CD4-positive, CD25-positive, alpha-beta regulatory T cell (primary cell): ENCODE measurements around the gene HPS1. TPM values are rescaled to one million over a fixed set of nuclear protein-coding genes. Genes with fewer than 3 reads are reported as not detected.

Experiments used
- ATAC-seq, 2 donors: fragments of 150-1000 bp; cut with Tn5 transposase; one replicate each; pipeline ENCODE4 v1.10.0; 2021; ENCODE audit warnings: low read depth in 2 of 2, moderate number of reproducible peaks in 2 of 2, moderate library complexity in 1 of 2
- DNase-seq, 3 donors: peaks; one replicate each; pipeline versions ENCODE4 v3.0.0 to v3.0.0-alpha.2; 2012 to 2022; ENCODE audit warnings: mixed read lengths in 1 of 3
- H3K27ac ChIP-seq: one replicate; pipeline ENCODE4 v1.7.0; 2013; ENCODE audit warnings: mild to moderate bottlenecking, low read length; ENCODE audit not compliant: insufficient read depth, poor library complexity, severe bottlenecking
- H3K27me3 ChIP-seq: one replicate; pipeline ENCODE4 v1.7.0; 2013; ENCODE audit warnings: low read length; ENCODE audit not compliant: control insufficient read depth, insufficient read depth
- H3K36me3 ChIP-seq: one replicate; pipeline ENCODE4 v1.7.0; 2013; ENCODE audit warnings: mild to moderate bottlenecking, low read length, moderate library complexity; ENCODE audit not compliant: control insufficient read depth, insufficient read depth
- H3K4me1 ChIP-seq: 2 replicates; pipeline ENCODE4 v1.7.0; 2013; ENCODE audit warnings: mild to moderate bottlenecking, low read length; ENCODE audit not compliant: insufficient read depth, control insufficient read depth, poor library complexity, severe bottlenecking
- H3K4me3 ChIP-seq: one replicate; pipeline ENCODE4 v1.7.0; 2013; ENCODE audit warnings: low read depth, mild to moderate bottlenecking, low read length, moderate library complexity
- H3K9me3 ChIP-seq, 2 experiments: 1 replicate in 1 of 2; 2 replicates in 1 of 2; pipeline ENCODE4 v1.7.0; 2013; ENCODE audit warnings: low read length in 2 of 2, mild to moderate bottlenecking in 1 of 2, moderate library complexity in 1 of 2; ENCODE audit not compliant: control insufficient read depth in 2 of 2
- H3K27ac Mint-ChIP-seq, 3 donors: one replicate each; pipeline ENCODE4 v1.8.0; 2020 to 2022; ENCODE audit warnings: mild to moderate bottlenecking in 3 of 3, mixed read lengths in 3 of 3, moderate library complexity in 2 of 3
- H3K27me3 Mint-ChIP-seq: one replicate; pipeline ENCODE4 v1.8.0; 2022; ENCODE audit warnings: mild to moderate bottlenecking, mixed read lengths
- H3K36me3 Mint-ChIP-seq: one replicate; pipeline ENCODE4 v1.8.0; 2020; ENCODE audit warnings: mixed read lengths
- H3K4me1 Mint-ChIP-seq, 4 donors: one replicate each; pipeline ENCODE4 v1.8.0; 2020 to 2022; ENCODE audit warnings: mixed read lengths in 4 of 4, mild to moderate bottlenecking in 1 of 4
- H3K4me3 Mint-ChIP-seq, 4 donors: one replicate each; pipeline ENCODE4 v1.8.0; 2020 to 2022; ENCODE audit warnings: mild to moderate bottlenecking in 4 of 4, mixed read lengths in 4 of 4, moderate library complexity in 3 of 4
- H3K9me3 Mint-ChIP-seq, 7 donors: one replicate each; pipeline ENCODE4 v1.8.0; 2020 to 2022; ENCODE audit warnings: mixed read lengths in 7 of 7, mild to moderate bottlenecking in 3 of 7, moderate library complexity in 2 of 7
- polyA plus RNA-seq, 4 donors: library from polyadenylated mRNA; unstranded; fragments of 300-500 nt; fragmentation: Illumina TruSeq; gene quantifications; one replicate each; pipeline ENCODE4 v1.2.3, GENCODE V29; 2021
- total RNA-seq: library from RNA; stranded (reverse); gene quantifications from one replicate; pipeline ENCODE4 v1.2.3, GENCODE V29; 2022

Gene HPS1
- total and polyA plus RNA-seq, 5 donors from 2014 or later = 65.2 to 88.5 (median 76.7) TPM

DNA sequence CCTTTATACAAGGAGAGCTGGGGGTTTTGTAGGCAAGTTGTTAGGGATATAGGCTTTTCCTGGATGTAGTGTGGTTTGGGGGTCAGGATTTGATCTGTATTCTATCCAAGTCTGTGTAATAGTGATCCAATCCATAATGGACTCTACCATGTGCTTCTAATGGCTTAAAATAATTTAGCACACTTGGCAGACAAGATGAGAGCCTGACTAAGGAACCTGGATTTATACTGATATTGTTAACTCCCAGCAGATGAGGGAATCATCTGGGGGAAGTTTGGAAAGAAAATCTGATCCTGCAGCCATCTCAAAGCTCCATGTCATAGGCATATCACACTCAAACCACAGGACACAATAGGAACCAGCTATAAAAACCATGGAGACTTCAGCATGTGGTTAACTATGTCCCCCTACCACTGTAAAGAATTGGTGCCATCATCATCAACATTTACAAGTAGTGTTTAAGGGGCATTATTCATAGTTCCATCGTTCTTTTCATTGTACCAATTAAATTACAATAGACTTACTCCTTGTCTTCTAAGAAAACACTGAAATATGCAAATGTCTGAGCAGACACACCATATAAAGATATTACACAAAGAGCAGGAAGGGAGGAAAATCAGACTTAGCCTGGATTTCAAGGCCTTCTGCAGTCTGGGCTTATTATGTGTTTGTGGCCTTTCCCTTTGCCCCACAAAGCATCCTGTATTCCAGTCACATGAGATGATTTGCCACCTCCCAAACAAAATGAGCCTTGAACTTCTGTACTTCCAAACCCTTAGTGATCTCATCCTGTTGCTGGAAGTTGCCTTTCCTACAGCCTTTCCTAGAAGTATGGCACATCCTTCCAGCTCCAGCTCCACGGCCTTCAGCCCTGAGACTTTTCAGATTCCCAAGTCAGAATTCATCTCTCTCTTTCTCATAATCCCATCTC is 22.5 kb upstream of the HPS1 start:
- Mint-ChIP-seq H3K9me3 (peaks cover 0 to 2% (median 0%) of the 10 kb centered on the region in 7 donors), H3K27ac (peak overlapping the region in 1 of 3 donors; percentile 44)
- DNase-seq = no peak

DNA sequence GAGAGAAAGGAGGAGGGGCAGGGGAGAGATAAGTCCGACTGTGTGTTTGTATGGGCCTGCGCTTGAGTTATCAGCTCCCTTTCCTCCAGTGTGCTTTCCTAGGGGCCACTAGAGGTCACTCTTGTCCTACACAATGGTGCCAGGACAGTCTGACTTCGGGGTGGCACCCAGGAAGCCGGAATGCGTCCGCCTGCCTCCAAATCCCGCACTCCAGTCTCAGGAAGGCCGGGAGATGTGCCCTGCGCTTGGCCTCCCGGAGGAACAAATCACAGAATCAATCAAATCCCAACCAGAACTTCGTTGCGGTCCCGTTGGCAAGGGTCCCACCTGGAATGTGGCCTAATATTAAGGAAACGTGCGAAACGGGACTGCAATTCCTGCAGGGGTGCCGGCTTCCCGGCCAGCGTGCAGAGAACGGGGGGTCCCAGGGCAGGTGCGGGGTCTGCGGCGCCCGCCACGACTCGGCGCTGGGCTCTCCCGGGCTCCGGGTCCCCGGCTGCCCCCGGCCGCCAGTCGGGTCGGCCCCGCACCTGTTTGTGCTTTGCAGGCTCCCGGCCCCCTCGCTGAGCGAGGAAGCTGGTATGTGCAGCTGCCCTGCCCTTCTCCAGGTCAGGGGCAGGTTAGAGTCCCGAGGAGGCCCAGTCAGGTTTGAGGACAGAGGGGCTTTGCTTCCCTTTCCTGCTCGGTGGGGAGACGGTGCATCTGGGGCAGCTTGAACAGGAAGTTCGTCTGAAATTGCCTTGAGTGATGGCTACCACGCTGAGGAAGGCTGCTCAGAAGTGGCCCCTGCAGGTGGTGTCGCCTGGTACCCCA is 21.0 kb upstream of the HPS1 start:
- H3K4me1 Mint-ChIP-seq = peaks cover 0 to 11% (median 3%) of the 10 kb centered on the region in 4 donors
- no peaks in the 10 kb centered on the region for H3K36me3 Mint-ChIP-seq
- Histone ChIP-seq H3K4me3 (peak overlapping the region; percentile 76), H3K9me3 (no peaks in the 10 kb centered on the region), H3K36me3 (no peaks in the 10 kb centered on the region), H3K27me3 (no peaks in the 10 kb centered on the region), H3K27ac (no peak overlapping the region), H3K4me1 (peaks cover 9% of the 10 kb centered on the region)
- DNase-seq (peak; percentile 45 to 85 (median 65)), ATAC-seq (peak; percentile 92 to 93)
- peaks cover 10% of the 10 kb centered on the region for H3K27me3 Mint-ChIP-seq
- peak overlapping the region in 2 of 3 donors; percentile 93 to 95 for H3K27ac Mint-ChIP-seq
- H3K4me3 Mint-ChIP-seq = peak overlapping the region; percentile 75 to 98 (median 96)
- H3K9me3 Mint-ChIP-seq = peaks cover 0 to 2% (median 0%) of the 10 kb centered on the region in 7 donors

More for the DNA sequence above, 22.5 kb upstream of the HPS1 start:
- no peaks in the 10 kb centered on the region for H3K27me3 ChIP-seq
- Mint-ChIP-seq H3K27me3 (peaks cover 23% of the 10 kb centered on the region), H3K4me1 (peaks cover 0 to 11% (median 4%) of the 10 kb centered on the region in 4 donors), H3K4me3 (peak overlapping the region in 3 of 4 donors; percentile 2 to 80 (median 43)), H3K36me3 (no peaks in the 10 kb centered on the region)
- no peaks in the 10 kb centered on the region for H3K36me3 ChIP-seq
- no peak overlapping the region for H3K4me3 ChIP-seq
- no peak overlapping the region for H3K27ac ChIP-seq
- H3K4me1 ChIP-seq = peaks cover 9% of the 10 kb centered on the region
- H3K9me3 ChIP-seq = no peaks in the 10 kb centered on the region
- ATAC-seq = no peak

DNA sequence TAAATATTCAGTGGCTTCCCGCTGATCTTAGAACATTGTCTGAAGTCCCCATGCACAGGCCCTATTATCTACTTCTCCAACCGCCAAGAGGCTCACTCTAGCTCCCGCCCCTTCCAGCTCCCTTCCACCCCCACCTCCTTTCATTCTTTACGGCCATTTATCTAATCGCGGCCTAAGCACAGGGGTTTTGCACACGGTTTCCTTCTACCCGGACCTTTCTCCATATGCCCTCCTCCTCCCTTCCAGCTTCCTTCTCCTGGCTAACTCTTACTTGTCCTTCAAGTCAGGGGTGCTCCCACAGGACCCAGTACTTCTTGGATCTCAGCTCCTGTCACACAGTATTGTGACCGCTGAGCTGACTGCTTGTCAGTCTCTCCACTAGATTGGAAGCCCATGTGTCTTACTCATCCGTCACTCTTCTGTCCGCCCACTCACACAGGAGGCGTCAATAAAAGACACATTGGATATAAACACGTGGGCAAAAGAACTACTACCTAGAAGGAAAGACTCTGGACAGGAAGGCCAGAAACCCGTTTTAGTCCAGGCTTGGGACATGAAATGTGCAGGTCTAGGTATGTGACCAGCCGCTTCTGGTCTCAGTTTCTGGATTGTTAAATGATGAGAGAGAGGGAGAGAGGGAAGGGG is 20.2 kb upstream of the HPS1 start:
- peaks cover 0 to 2% (median 0%) of the 10 kb centered on the region in 7 donors for H3K9me3 Mint-ChIP-seq
- ATAC-seq (no peak), DNase-seq (peak in 1 of 3 donors; percentile 9)
- no peaks in the 10 kb centered on the region for H3K9me3 ChIP-seq
- no peak overlapping the region for H3K27ac ChIP-seq
- peaks cover 9% of the 10 kb centered on the region for H3K4me1 ChIP-seq
- H3K4me1 Mint-ChIP-seq = peaks cover 0 to 11% (median 3%) of the 10 kb centered on the region in 4 donors
- H3K36me3 Mint-ChIP-seq = no peaks in the 10 kb centered on the region
- H3K27me3 Mint-ChIP-seq = peaks cover 5% of the 10 kb centered on the region
- peak overlapping the region in 2 of 3 donors; percentile 17 to 93 for H3K27ac Mint-ChIP-seq
- no peaks in the 10 kb centered on the region for H3K27me3 ChIP-seq
- no peaks in the 10 kb centered on the region for H3K36me3 ChIP-seq
- H3K4me3 ChIP-seq = no peak overlapping the region
- H3K4me3 Mint-ChIP-seq = peak overlapping the region in 3 of 4 donors; percentile 75 to 98 (median 96)

DNA sequence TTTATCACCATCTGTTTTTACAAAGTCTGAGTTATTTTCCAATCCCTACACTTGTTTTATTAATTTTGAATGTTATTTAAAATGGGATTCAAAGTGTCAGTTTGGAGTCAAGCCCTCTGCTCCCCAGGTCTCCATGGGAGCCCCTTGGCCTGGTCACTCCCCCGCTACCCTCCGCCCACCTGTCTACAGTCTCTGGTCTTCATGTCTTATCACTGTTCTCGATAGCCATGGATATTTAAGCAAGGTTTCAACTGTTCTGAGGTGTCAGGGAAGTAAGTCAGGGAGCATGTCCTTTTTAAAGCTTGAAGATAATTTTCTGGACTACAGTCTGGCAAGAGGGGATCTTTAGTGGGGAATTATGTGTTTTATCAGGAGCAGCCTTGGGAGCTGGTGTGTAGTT is 19.1 kb upstream of the HPS1 start:
- no peak overlapping the region for H3K4me3 ChIP-seq
- Mint-ChIP-seq H3K36me3 (no peaks in the 10 kb centered on the region), H3K27me3 (peaks cover 9% of the 10 kb centered on the region), H3K4me1 (peaks cover 0 to 11% (median 3%) of the 10 kb centered on the region in 4 donors), H3K27ac (peak overlapping the region in 1 of 3 donors; percentile 28), H3K9me3 (peaks cover 0 to 2% (median 0%) of the 10 kb centered on the region in 7 donors), H3K4me3 (no peak overlapping the region)
- no peaks in the 10 kb centered on the region for H3K36me3 ChIP-seq
- H3K27me3 ChIP-seq = no peaks in the 10 kb centered on the region
- DNase-seq (no peak), ATAC-seq (no peak)
- H3K27ac ChIP-seq = no peak overlapping the region
- no peaks in the 10 kb centered on the region for H3K9me3 ChIP-seq
- H3K4me1 ChIP-seq = peaks cover 9% of the 10 kb centered on the region

DNA sequence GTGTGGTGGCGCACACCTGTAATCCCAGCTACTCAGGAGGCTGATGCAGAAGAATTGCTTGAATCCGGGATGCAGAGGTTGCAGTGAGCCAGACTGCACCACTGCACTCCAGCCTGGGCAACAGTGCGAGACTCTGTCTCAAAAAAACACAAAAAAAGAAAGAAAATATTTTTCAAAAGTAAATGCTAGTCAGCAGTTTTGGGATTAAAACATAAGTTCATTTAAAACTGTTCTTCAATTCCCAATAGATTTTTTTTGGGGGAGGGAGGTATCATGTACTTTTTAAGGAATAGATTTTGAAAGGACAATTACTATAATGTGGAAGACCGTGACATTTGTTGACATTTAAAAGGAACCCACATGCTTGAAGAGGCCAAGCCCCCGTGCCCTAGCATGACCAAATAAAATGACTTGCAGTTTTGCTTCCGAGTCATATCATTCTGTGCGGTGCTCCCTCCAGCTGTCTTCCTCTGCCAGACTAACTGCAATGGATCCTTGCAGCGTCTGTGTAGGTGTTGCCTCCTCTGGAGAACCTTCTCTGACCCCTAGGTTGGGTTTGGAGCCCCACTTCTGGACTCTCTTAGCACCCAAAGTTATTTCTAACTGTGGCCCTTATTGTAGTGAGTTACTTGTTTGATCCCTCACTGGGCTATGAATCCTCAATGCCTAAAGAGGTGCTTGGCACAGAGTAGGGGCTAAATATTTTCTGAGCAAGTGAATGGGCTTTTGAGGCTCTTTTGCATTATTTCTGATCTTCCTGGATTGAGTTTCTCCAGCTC is 17.4 kb upstream of the HPS1 start:
- no peak overlapping the region for H3K4me3 Mint-ChIP-seq
- no peak overlapping the region for H3K27ac Mint-ChIP-seq
- H3K27me3 ChIP-seq = no peaks in the 10 kb centered on the region
- H3K4me1 ChIP-seq = peaks cover 9% of the 10 kb centered on the region
- H3K27ac ChIP-seq = no peak overlapping the region
- H3K9me3 Mint-ChIP-seq = peaks cover 0 to 2% (median 0%) of the 10 kb centered on the region in 7 donors
- no peaks in the 10 kb centered on the region for H3K9me3 ChIP-seq
- peaks cover 4% of the 10 kb centered on the region for H3K27me3 Mint-ChIP-seq
- no peaks in the 10 kb centered on the region for H3K36me3 Mint-ChIP-seq
- ATAC-seq (no peak), DNase-seq (peak in 1 of 3 donors; percentile 11)
- H3K4me1 Mint-ChIP-seq = peaks cover 0 to 11% (median 3%) of the 10 kb centered on the region in 4 donors
- H3K36me3 ChIP-seq = no peaks in the 10 kb centered on the region
- H3K4me3 ChIP-seq = no peak overlapping the region

DNA sequence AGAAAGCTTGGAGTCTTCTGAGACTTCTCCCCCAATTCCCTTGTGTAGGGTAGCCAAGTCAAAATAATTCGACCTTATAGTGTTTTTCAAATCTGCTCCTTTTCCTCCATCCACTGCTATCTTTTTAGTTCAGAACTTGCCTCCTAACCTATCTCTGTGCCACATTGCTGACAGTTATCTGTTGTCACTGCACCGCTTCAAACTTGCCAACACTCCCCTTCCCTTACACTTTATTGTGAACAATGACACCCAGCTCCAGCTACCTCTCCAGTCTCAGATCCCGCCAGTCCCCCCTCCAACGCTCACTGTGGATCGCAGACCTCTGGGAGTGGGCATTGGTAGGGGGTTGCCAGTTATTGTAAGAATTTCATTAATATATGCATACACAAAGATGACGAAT is 16.3 kb upstream of the HPS1 start:
- Histone ChIP-seq H3K36me3 (no peaks in the 10 kb centered on the region), H3K27ac (no peak overlapping the region), H3K9me3 (no peaks in the 10 kb centered on the region), H3K4me3 (no peak overlapping the region), H3K27me3 (no peaks in the 10 kb centered on the region), H3K4me1 (peaks cover 6% of the 10 kb centered on the region)
- ATAC-seq (no peak), DNase-seq (no peak)
- Mint-ChIP-seq H3K9me3 (peaks cover 0 to 2% (median 0%) of the 10 kb centered on the region in 7 donors), H3K4me3 (no peak overlapping the region), H3K27ac (no peak overlapping the region), H3K27me3 (peaks cover 6% of the 10 kb centered on the region), H3K36me3 (no peaks in the 10 kb centered on the region), H3K4me1 (peaks cover 0 to 7% (median 3%) of the 10 kb centered on the region in 4 donors)

DNA sequence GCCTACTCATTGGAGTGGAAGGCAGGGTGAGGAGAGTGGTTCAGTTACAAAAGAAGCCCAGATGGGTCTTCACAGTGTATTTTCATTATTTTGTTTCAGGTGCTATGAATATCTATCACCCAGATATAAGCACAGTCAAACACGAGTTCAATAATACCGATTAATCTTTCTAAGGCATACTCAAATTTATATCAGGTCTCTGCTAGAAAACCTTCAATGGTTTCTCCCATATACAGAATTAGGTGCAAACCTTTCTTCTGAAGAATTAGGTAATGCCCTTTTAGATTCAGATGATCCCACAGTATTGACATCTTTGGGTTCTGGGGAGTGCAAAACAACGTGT is 14.7 kb upstream of the HPS1 start:
- Mint-ChIP-seq H3K36me3 (no peaks in the 10 kb centered on the region), H3K4me3 (no peak overlapping the region), H3K27ac (no peak overlapping the region), H3K27me3 (peaks cover 13% of the 10 kb centered on the region), H3K4me1 (no peaks in the 10 kb centered on the region), H3K9me3 (no peaks in the 10 kb centered on the region)
- Histone ChIP-seq H3K27me3 (no peaks in the 10 kb centered on the region), H3K4me3 (no peak overlapping the region), H3K27ac (no peak overlapping the region), H3K4me1 (no peaks in the 10 kb centered on the region), H3K9me3 (no peaks in the 10 kb centered on the region), H3K36me3 (no peaks in the 10 kb centered on the region)
- DNase-seq (no peak), ATAC-seq (no peak)
